Heart right ventricle (tissue), 16 donors: ENCODE data around the gene KIF14. TPM values are rescaled to one million over a fixed set of nuclear protein-coding genes. Genes with fewer than 3 reads are reported as not detected.

Experiments
- ATAC-seq, 8 donors: fragments of 200-7000 bp; cut with Tn5 transposase; one replicate each; pipeline ENCODE4 v1.9.1; 2020; ENCODE audit warnings: mild to moderate bottlenecking in 8 of 8, moderate library complexity in 8 of 8, moderate number of reproducible peaks in 1 of 8
- DNase-seq, 2 donors: peaks; one replicate each; pipeline ENCODE4 v3.0.0-alpha.2; 2020
- H3K27ac ChIP-seq, 10 donors: fragments of 200-600 bp; sonication (generic) in 2 of 10; one replicate each; pipeline versions ENCODE4 v1.5.0 to v1.8.0; 2020 to 2022; ENCODE audit warnings: mild to moderate bottlenecking in 3 of 10
- H3K27me3 ChIP-seq, 7 donors: fragments of 200-600 bp; one replicate each; pipeline ENCODE4 v1.8.0; 2021 to 2022; ENCODE audit warnings: mild to moderate bottlenecking in 2 of 7
- H3K36me3 ChIP-seq, 9 donors: fragments of 200-600 bp; sonication (generic) in 1 of 9; one replicate each; pipeline versions ENCODE4 v1.5.0 to v1.8.0; 2020 to 2022; ENCODE audit warnings: mild to moderate bottlenecking in 2 of 9
- H3K4me1 ChIP-seq, 9 donors: fragments of 200-600 bp; sonication (generic) in 1 of 9; one replicate each; pipeline versions ENCODE4 v1.5.0 to v1.8.0; 2020 to 2022; ENCODE audit warnings: mild to moderate bottlenecking in 4 of 9
- H3K4me3 ChIP-seq, 10 donors: fragments of 200-600 bp; sonication (generic) in 2 of 10; one replicate each; pipeline versions ENCODE4 v1.5.0 to v1.8.0; 2020 to 2022; ENCODE audit warnings: mild to moderate bottlenecking in 7 of 10, moderate library complexity in 2 of 10
- H3K9me3 ChIP-seq, 11 donors: fragments of 200-600 bp in 10 of 11; sonication (generic) in 2 of 11; one replicate each; pipeline versions ENCODE4 v1.5.0 to v1.8.0; 2013 to 2022; ENCODE audit warnings: mild to moderate bottlenecking in 2 of 11, control low read depth in 1 of 11, moderate library complexity in 1 of 11
- CTCF ChIP-seq, 9 donors: fragments of 200-600 bp; sonication (generic) in 2 of 9; IDR thresholded peaks; one replicate each; pipeline versions ENCODE4 v1.5.0 to v1.8.0; 2021 to 2022; ENCODE audit warnings: antibody characterized with exemption in 9 of 9, mild to moderate bottlenecking in 5 of 9, moderate library complexity in 1 of 9
- WGBS, 2 donors: extraction: QIAGEN DNeasy Blood & Tissue Kit; methylation state at CpG; one replicate each; pipeline ENCODE4 v1.1.7; 2013; ENCODE audit warnings: inconsistent platforms in 1 of 2; 5-methylcytosine and 5-hydroxymethylcytosine counted together
- intact Hi-C, 10 donors: fragments of 100-400 bp; cut with DNase I; formaldehyde crosslinking; loops; one replicate each; pipeline versions ENCODE4 v1.11.1 to v1.14.2; 2022
- polyA plus RNA-seq, 2 donors: library from polyadenylated mRNA; stranded (reverse); fragments of 200-250 nt; gene quantifications; one replicate each; pipeline ENCODE4 v1.2.3, GENCODE V29; 2013
- total RNA-seq, 10 donors: library from RNA; stranded (reverse); fragmentation: NEBNext Ultra II Directional in 3 of 10; extraction: Animal tissue kit (Norgen Biotek cat#: 25700) in 3 of 10; gene quantifications; one replicate each; pipeline versions ENCODE4 v1.2.1 to v1.2.4, GENCODE V29; 2021 to 2023
- donor health status: Arrhythmogenic right ventricular cardiomyopathy.
- donor health status: ischemic (EF 13 %, LVEDD 7.1; RV severe dilation, severe dysfunction).
- donor health status: healthy with polysubstance abuse.
- donor health status: DM: no; HTN: yes; CAD: no.
- donor health status: DM: no; HTN: no; CAD: no.
- donor health status: ischemic (EF 25% LVEDD 6.9; RV normal size, moderate dysfunction).
- donor health status: ischemic (EF 25% LVEDD 5.7; RV mildly dilated, moderate dysfunction).
- donor health status: healthy.
- donor health status: DM: yes; HTN: yes; CAD: no.
- donor health status: Ischemic cardiomyopathy.
- donor health status: ischemic (EF 35%, LVEDD 5.7; RV mildly dilated, moderate dysfunction).
- donor health status: nonischemic (EF 11% LVEDD 7.7; RV severe dilation, severe dysfunction).
- donor health status: DM: yes; HTN: yes; CAD: no.
- donor health status: PGD.
- donor health status: ischemic (EF 29% LVEDD 5.4; RV normal size, mild dysfunction).
- donor health status: nonischemic (EF 23%, LVEDD 6.1; RV moderate dilation, normal function).

The KIF14 gene
- total and polyA plus RNA-seq, 12 donors = under 0.01 to 1.3 (median 0.05) TPM; not detected in 2

GRCh38 chr1:200658037-200658818 lies 37.7 kb upstream of the KIF14 start:
- WGBS, 2 donors = 88 to 97% methylated on average over 4 of the region's 4 CpGs
- Histone ChIP-seq H3K27ac (no peak overlapping the region), H3K36me3 (peaks cover 0 to 99% (median 30%) of the 10 kb centered on the region in 9 donors), H3K27me3 (no peaks in the 10 kb centered on the region), H3K4me1 (peaks cover 0 to 9% (median 0%) of the 10 kb centered on the region in 9 donors), H3K9me3 (no peaks in the 10 kb centered on the region), H3K4me3 (no peak overlapping the region)
- no peak for TF ChIP-seq CTCF (IDR thresholded peaks at IDR 0.05)
- intact Hi-C loops = no loop called here
- no peak for ATAC-seq
- no peak for DNase-seq

- intact Hi-C loops = no loop called here
These were observed 34.1 kb upstream of the KIF14 start for GRCh38 chr1:200654660-200655059.

GRCh38 chr1:200653022-200653462 lies 32.5 kb upstream of the KIF14 start:
- no peaks in the 10 kb centered on the region for H3K9me3 ChIP-seq
- 83 to 89% methylated on average over 5 of the region's 5 CpGs for WGBS, 2 donors
- H3K27ac ChIP-seq = no peak overlapping the region
- no peaks in the 10 kb centered on the region for H3K4me1 ChIP-seq
- TF ChIP-seq CTCF (IDR thresholded peaks at IDR 0.05) = no peak
- no peak overlapping the region for H3K4me3 ChIP-seq
- ATAC-seq = no peak
- peaks cover 0 to 97% (median 40%) of the 10 kb centered on the region in 9 donors for H3K36me3 ChIP-seq
- H3K27me3 ChIP-seq = no peaks in the 10 kb centered on the region
- DNase-seq = no peak
- intact Hi-C loops = no loop called here

More at GRCh38 chr1:200654660-200655059, 34.1 kb upstream of the KIF14 start:
- Histone ChIP-seq H3K4me3 (no peak overlapping the region), H3K36me3 (peaks cover 0 to 97% (median 34%) of the 10 kb centered on the region in 9 donors), H3K27ac (no peak overlapping the region), H3K9me3 (no peaks in the 10 kb centered on the region), H3K27me3 (no peaks in the 10 kb centered on the region), H3K4me1 (no peaks in the 10 kb centered on the region)
- 95 to 96% methylated on average over 5 of the region's 5 CpGs for WGBS, 2 donors
- no peak for TF ChIP-seq CTCF (IDR thresholded peaks at IDR 0.05)
- ATAC-seq = no peak
- no peak for DNase-seq

- no peak for ATAC-seq
- WGBS, 2 donors = 75 to 100% methylated on average over 1 of the region's 1 CpG
- H3K4me3 ChIP-seq = no peak overlapping the region
- peaks cover 0 to 97% (median 37%) of the 10 kb centered on the region in 9 donors for H3K36me3 ChIP-seq
- no peaks in the 10 kb centered on the region for H3K9me3 ChIP-seq
- no peak for DNase-seq
- no peak for TF ChIP-seq CTCF (IDR thresholded peaks at IDR 0.05)
- intact Hi-C loops = no loop called here
- no peaks in the 10 kb centered on the region for H3K4me1 ChIP-seq
- H3K27me3 ChIP-seq = no peaks in the 10 kb centered on the region
- no peak overlapping the region for H3K27ac ChIP-seq
These were observed 31.8 kb upstream of the KIF14 start for GRCh38 chr1:200652378-200652777.
